Panc1 (cell line): ENCODE results near the gene UBE2Q1. TPM values are rescaled to one million over a fixed set of nuclear protein-coding genes. Genes with fewer than 3 reads are reported as not detected.
A peak's percentile ranks its signal among the peaks of the same experiment; 100 is the strongest.

Experiments used
- ATAC-seq: fragments of 200-7000 bp; cut with Tn5 transposase; 2 replicates; pipeline ENCODE4 v1.9.1; 2020; ENCODE audit warnings: mild to moderate bottlenecking, moderate library complexity
- BruUV-seq: library from RNA; stranded (reverse); fragments of 400-500 nt; replicated peaks from 2 replicates; lab custom pipeline; 2021; lab: Mats Ljungman, UMichigan
- CTCF ChIA-PET: fragments of 300-600 bp; sonication (Branson Sonifier 250); formaldehyde crosslinking; loops from one replicate; lab custom pipeline; 2022; ENCODE audit warnings: antibody characterized with exemption; lab: Charles Lee
- POLR2A ChIA-PET: fragments of 300-600 bp; sonication (Branson Sonifier 250); formaldehyde crosslinking; loops from one replicate; lab custom pipeline; 2022; ENCODE audit warnings: antibody characterized with exemption; lab: Charles Lee
- DNase-seq: peaks from one replicate; pipeline ENCODE4 v3.0.0-alpha.2; 2010; ENCODE audit warnings: low read depth, low spot score
- H3K27ac ChIP-seq: 2 replicates; pipeline ENCODE4 v1.5.1; 2011; ENCODE audit warnings: mild to moderate bottlenecking, low read length, inconsistent platforms
- H3K27me3 ChIP-seq: fragments of 200-500 bp; sonication (Bioruptor generic); 2 replicates; pipeline ENCODE4 v1.6.0; 2014; ENCODE audit warnings: low read length, inconsistent platforms; ENCODE audit not compliant: control insufficient read depth, insufficient read depth
- H3K36me3 ChIP-seq: fragments of 200-500 bp; sonication (Bioruptor generic); 2 replicates; pipeline ENCODE4 v1.5.1; 2014; ENCODE audit warnings: inconsistent platforms, mild to moderate bottlenecking, low read length, moderate library complexity; ENCODE audit not compliant: control insufficient read depth, insufficient read depth
- H3K4me1 ChIP-seq: 2 replicates; pipeline ENCODE4 v1.5.1; 2011; ENCODE audit warnings: inconsistent platforms, mild to moderate bottlenecking, low read length, moderate library complexity; ENCODE audit not compliant: control insufficient read depth, insufficient read depth
- H3K4me3 ChIP-seq, 2 experiments: 2 replicates each; pipeline ENCODE4 v1.5.1; 2011 to 2012; ENCODE audit warnings: low read depth in 2 of 2, low read length in 2 of 2, mild to moderate bottlenecking in 2 of 2, inconsistent platforms in 1 of 2, moderate library complexity in 1 of 2
- H3K9me3 ChIP-seq: fragments of 200-500 bp; sonication (Bioruptor generic); 2 replicates; pipeline ENCODE4 v1.5.1; 2014; ENCODE audit warnings: low read depth, mild to moderate bottlenecking, inconsistent platforms, low read length, moderate library complexity; ENCODE audit not compliant: control insufficient read depth, insufficient read depth
- POLR2AphosphoS5 ChIP-seq: IDR thresholded peaks from 2 replicates; pipeline ENCODE4 v1.6.1; 2012; ENCODE audit warnings: mild to moderate bottlenecking, low read depth, low read length, moderate library complexity
- SIN3A ChIP-seq: IDR thresholded peaks from 2 replicates; pipeline ENCODE4 v1.6.1; 2012; ENCODE audit warnings: low read depth, mild to moderate bottlenecking, low read length, moderate library complexity, borderline replicate concordance; ENCODE audit not compliant: insufficient read depth
- TCF7L2 ChIP-seq: IDR thresholded peaks from 2 replicates; pipeline ENCODE4 v1.6.1; 2011; ENCODE audit warnings: mild to moderate bottlenecking, low read depth, low read length, inconsistent platforms
- in situ Hi-C: cut with HindIII; loops from 2 replicates; pipeline ENCODE4 v1.10.0; 2016; ENCODE audit warnings: low sequenced_read_pairs, low pct_unique_long_range_greater_than_20kb
- intact Hi-C: fragments of 100-400 bp; cut with micrococcal nuclease; formaldehyde crosslinking; loops from one replicate; pipeline ENCODE4 v1.10.0; 2022; ENCODE audit not compliant: unreplicated experiment
- total RNA-seq: library from RNA; stranded (reverse); gene quantifications from one replicate; pipeline ENCODE4 v1.2.1, GENCODE V29; 2021; ENCODE audit not compliant: unreplicated experiment
- TF ChIP-seq, protein P1 (sequence below): fragments of 450-650 bp; IDR thresholded peaks from 2 replicates; pipeline ENCODE4 v1.5.1; 2017; ENCODE audit warnings: mild to moderate bottlenecking
- TF ChIP-seq, protein P2 (sequence below), 2 experiments: IDR thresholded peaks; 2 replicates each; pipeline ENCODE4 v1.6.1; 2011 to 2012; ENCODE audit warnings: low read depth in 2 of 2, control low read depth in 1 of 2, low read length in 1 of 2, mild to moderate bottlenecking in 1 of 2, moderate library complexity in 1 of 2; ENCODE audit not compliant: insufficient read depth in 1 of 2

Gene UBE2Q1
- total RNA-seq, 1 experiment from 2014 or later: 96.0 TPM

DNA sequence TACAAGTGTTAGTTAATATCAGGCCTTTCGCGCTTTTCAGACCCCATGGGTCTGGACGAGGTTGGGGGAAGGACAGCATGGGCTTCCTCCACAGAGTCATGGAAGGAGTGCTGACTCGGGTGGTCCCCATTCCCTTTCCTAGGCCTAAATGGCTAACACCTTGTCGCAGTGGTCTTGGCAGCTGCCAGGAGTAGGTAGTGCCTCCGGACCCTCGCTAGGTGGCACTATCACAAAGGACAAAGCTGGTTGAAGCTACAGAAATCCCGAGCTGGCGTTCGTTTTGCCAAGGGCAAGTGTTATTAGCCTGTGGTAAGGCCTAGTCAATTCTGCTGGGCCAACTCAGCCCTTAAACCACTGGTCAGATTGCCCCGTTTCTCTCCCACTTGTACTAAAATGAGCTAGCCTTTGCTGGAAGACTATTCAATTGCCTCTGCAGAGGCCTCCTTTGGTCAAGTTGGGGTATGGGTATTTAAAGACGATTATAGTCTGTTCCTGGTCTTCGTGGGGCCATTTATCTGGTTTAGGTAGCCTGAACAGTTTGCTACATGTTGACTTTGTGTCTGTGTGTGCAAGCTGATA is 1.1 kb upstream of the UBE2Q1 start:
- peak overlapping the region; percentile 81 for H3K4me3 ChIP-seq
- peaks cover 14% of the 10 kb centered on the region for H3K4me1 ChIP-seq
- intact Hi-C loops (loop anchor here (10.0 kb wide), 3 partner anchors 195 to 395 kb away; partner anchors contain the start of gene PBXIP1), in situ Hi-C loops (no loop called here)
- TF ChIP-seq POLR2AphosphoS5 (no peak; the same call in 1 of the 2 replicates), SIN3A (no peak)
- TF ChIP-seq, protein P1, sequence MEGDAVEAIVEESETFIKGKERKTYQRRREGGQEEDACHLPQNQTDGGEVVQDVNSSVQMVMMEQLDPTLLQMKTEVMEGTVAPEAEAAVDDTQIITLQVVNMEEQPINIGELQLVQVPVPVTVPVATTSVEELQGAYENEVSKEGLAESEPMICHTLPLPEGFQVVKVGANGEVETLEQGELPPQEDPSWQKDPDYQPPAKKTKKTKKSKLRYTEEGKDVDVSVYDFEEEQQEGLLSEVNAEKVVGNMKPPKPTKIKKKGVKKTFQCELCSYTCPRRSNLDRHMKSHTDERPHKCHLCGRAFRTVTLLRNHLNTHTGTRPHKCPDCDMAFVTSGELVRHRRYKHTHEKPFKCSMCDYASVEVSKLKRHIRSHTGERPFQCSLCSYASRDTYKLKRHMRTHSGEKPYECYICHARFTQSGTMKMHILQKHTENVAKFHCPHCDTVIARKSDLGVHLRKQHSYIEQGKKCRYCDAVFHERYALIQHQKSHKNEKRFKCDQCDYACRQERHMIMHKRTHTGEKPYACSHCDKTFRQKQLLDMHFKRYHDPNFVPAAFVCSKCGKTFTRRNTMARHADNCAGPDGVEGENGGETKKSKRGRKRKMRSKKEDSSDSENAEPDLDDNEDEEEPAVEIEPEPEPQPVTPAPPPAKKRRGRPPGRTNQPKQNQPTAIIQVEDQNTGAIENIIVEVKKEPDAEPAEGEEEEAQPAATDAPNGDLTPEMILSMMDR: peak; percentile 92
- TF ChIP-seq, protein P2, sequence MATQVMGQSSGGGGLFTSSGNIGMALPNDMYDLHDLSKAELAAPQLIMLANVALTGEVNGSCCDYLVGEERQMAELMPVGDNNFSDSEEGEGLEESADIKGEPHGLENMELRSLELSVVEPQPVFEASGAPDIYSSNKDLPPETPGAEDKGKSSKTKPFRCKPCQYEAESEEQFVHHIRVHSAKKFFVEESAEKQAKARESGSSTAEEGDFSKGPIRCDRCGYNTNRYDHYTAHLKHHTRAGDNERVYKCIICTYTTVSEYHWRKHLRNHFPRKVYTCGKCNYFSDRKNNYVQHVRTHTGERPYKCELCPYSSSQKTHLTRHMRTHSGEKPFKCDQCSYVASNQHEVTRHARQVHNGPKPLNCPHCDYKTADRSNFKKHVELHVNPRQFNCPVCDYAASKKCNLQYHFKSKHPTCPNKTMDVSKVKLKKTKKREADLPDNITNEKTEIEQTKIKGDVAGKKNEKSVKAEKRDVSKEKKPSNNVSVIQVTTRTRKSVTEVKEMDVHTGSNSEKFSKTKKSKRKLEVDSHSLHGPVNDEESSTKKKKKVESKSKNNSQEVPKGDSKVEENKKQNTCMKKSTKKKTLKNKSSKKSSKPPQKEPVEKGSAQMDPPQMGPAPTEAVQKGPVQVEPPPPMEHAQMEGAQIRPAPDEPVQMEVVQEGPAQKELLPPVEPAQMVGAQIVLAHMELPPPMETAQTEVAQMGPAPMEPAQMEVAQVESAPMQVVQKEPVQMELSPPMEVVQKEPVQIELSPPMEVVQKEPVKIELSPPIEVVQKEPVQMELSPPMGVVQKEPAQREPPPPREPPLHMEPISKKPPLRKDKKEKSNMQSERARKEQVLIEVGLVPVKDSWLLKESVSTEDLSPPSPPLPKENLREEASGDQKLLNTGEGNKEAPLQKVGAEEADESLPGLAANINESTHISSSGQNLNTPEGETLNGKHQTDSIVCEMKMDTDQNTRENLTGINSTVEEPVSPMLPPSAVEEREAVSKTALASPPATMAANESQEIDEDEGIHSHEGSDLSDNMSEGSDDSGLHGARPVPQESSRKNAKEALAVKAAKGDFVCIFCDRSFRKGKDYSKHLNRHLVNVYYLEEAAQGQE (IDR thresholded peaks at IDR 0.05; ENCODE audit: insufficient read depth in 1 of 2, low read depth in 2 of 2, low read length in 1 of 2): 0 out of 4 replicates have a peak, but pooled peaks of 1 of the 2 experiments have one; percentile 37
- ChIA-PET CTCF (interaction anchor here (0.6 to 1.6 kb wide), 13 partner anchors 8 to 492 kb away, joined by 3 to 11 read pairs (median 4); partner anchors contain the start of genes ADAM15 and CHRNB2), POLR2A (no interaction called here)
- H3K9me3 ChIP-seq: no peaks in the 10 kb centered on the region
- no peaks in the 10 kb centered on the region for H3K27me3 ChIP-seq
- H3K27ac ChIP-seq: peak overlapping the region; percentile 91
- BruUV-seq: TSS peak; percentile 93
- peak; percentile 89 for DNase-seq
- peak; percentile 78 for ATAC-seq
- peaks cover 13% of the 10 kb centered on the region; the same call in 1 of the 2 replicates for H3K36me3 ChIP-seq

DNA sequence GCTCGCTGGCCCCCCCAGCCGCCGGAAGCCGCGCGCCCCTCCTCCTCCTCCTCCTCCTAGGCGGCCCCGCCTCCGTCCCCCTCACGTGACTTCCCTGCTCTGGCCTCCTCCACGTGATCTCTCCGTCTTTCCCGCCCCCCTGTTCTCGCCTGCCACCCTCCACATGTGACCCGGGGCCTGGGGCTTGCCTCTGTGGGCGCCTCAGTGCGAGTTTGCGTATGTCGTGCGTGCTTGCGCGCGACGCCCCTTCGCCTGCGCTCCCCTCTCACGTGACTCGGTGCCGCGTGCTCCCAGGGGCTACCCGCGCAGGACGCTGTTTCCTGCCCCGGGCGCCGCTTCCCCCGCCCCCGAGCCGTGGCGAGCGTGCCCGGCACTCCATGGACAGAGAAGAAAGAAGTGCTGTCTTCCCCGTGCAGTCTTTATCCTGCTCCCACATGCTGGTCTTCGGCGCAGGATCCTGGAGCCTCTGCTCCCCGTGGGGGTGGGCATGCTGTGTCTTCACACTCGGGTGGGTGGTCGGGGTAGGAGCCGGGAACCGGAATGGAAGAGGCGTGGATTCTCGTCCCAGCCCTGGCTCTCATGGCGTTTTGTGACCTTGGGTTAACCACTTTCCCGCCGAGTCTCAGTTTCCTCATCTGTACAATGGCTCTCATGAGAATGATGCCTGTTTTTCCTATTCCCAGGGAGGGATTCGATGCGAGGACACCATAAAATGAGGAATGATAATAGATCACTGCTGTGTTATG is 431 bp upstream of the UBE2Q1 start:
- H3K9me3 ChIP-seq: no peaks in the 10 kb centered on the region
- no TSS peak for BruUV-seq
- peaks cover 19% of the 10 kb centered on the region for H3K36me3 ChIP-seq
- TF ChIP-seq, protein P2 (IDR thresholded peaks at IDR 0.05; ENCODE audit: insufficient read depth in 1 of 2, low read depth in 2 of 2, low read length in 1 of 2): 0 out of 4 replicates have a peak, but pooled peaks of 1 of the 2 experiments have one; percentile 56
- 0 out of 2 replicates have a peak, but pooled peaks have one; percentile 24 for TF ChIP-seq POLR2AphosphoS5
- TF ChIP-seq, protein P1: no peak
- peak; percentile 26; the same call in 1 of the 2 replicates for TF ChIP-seq TCF7L2
- TF ChIP-seq SIN3A: 0 out of 2 replicates have a peak, but pooled peaks have one; percentile 18
- POLR2A ChIA-PET: no interaction called here
- H3K4me1 ChIP-seq: peaks cover 14% of the 10 kb centered on the region
- no peaks in the 10 kb centered on the region for H3K27me3 ChIP-seq
- peak overlapping the region; percentile 91 for H3K27ac ChIP-seq
- H3K4me3 ChIP-seq: peak overlapping the region; percentile 81
- intact Hi-C loops (no loop called here), in situ Hi-C loops (no loop called here)
- peak; percentile 96 for ATAC-seq
- CTCF ChIA-PET: interaction anchor here (0.7 to 1.5 kb wide), 7 partner anchors 12 to 492 kb away, joined by 3 to 11 read pairs (median 3); partner anchors contain the start of gene ADAM15
- DNase-seq: peak; percentile 91
